Heart left ventricle (tissue), 13 donors: ENCODE results near the gene GPC3.

Experiments used
- CTCF ChIP-seq, 12 donors: fragments of 200-600 bp; sonication (generic) in 4 of 12; IDR thresholded peaks; one replicate each; pipeline versions ENCODE4 v1.5.0 to v1.8.0; 2018 to 2022; ENCODE audit warnings: antibody characterized with exemption in 12 of 12, mild to moderate bottlenecking in 5 of 12
- POLR2A ChIP-seq, 2 donors: fragments of 450-650 bp; IDR thresholded peaks; one replicate each; pipeline ENCODE4 v1.6.1; 2017; ENCODE audit warnings: antibody characterized with exemption in 2 of 2, mild to moderate bottlenecking in 2 of 2, moderate library complexity in 2 of 2
- donor health status: ischemic (EF 13 %, LVEDD 7.1; RV severe dilation, severe dysfunction).
- donor health status: DM: no; HTN: yes; CAD: no.
- donor health status: DM: no; HTN: no; CAD: no.
- donor health status: ischemic (EF 25% LVEDD 6.9; RV normal size, moderate dysfunction).
- donor health status: ischemic (EF 25% LVEDD 5.7; RV mildly dilated, moderate dysfunction).
- donor health status: ischemic (EF 35%, LVEDD 5.7; RV mildly dilated, moderate dysfunction).
- donor health status: nonischemic (EF 11% LVEDD 7.7; RV severe dilation, severe dysfunction).
- donor health status: DM: yes; HTN: yes; CAD: no.
- donor health status: PGD.
- donor health status: ischemic (EF 29% LVEDD 5.4; RV normal size, mild dysfunction).
- donor health status: nonischemic (EF 23%, LVEDD 6.1; RV moderate dilation, normal function).

- TF ChIP-seq POLR2A (IDR thresholded peaks at IDR 0.05) (no peak), CTCF (IDR thresholded peaks at IDR 0.05) (no peak)
Observed at GRCh38 chrX:133921086-133921485, 64.3 kb downstream of the GPC3 start.
